Fibroblast of pulmonary artery (primary cell): ENCODE measurements around the gene WDR90.

Experiments
- DNase-seq: peaks from one replicate; pipeline ENCODE4 v3.0.0-alpha.2; 2010; ENCODE audit warnings: low read depth
- H3K4me3 ChIP-seq: replicated peaks from 2 replicates; pipeline ENCODE4 v1.5.1; 2011; ENCODE audit warnings: low read depth, mild to moderate bottlenecking, control low read depth, low read length, moderate library complexity
- TF ChIP-seq, protein P1 (sequence below): IDR thresholded peaks from 2 replicates; pipeline ENCODE4 v1.5.1; 2011; ENCODE audit warnings: mild to moderate bottlenecking, control low read depth, low read length, inconsistent platforms; ENCODE audit errors: missing control alignments

The WDR90 gene

GRCh38 chr16:678858-679813 is 30.0 kb downstream of the WDR90 start:
- TF ChIP-seq, protein P1, sequence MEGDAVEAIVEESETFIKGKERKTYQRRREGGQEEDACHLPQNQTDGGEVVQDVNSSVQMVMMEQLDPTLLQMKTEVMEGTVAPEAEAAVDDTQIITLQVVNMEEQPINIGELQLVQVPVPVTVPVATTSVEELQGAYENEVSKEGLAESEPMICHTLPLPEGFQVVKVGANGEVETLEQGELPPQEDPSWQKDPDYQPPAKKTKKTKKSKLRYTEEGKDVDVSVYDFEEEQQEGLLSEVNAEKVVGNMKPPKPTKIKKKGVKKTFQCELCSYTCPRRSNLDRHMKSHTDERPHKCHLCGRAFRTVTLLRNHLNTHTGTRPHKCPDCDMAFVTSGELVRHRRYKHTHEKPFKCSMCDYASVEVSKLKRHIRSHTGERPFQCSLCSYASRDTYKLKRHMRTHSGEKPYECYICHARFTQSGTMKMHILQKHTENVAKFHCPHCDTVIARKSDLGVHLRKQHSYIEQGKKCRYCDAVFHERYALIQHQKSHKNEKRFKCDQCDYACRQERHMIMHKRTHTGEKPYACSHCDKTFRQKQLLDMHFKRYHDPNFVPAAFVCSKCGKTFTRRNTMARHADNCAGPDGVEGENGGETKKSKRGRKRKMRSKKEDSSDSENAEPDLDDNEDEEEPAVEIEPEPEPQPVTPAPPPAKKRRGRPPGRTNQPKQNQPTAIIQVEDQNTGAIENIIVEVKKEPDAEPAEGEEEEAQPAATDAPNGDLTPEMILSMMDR: no peak
- peak; percentile 48 for DNase-seq
- H3K4me3 ChIP-seq: peak overlapping the region; percentile 57

- peak; percentile 87 for DNase-seq
- H3K4me3 ChIP-seq: peak within 1 kb of the TSS; percentile 77
- TF ChIP-seq, protein P1: no peak
Observed at GRCh38 chr16:679814-680624, 30.9 kb downstream of the WDR90 start, which contains the start of gene STUB1. TSS of gene STUB1 (plus strand) at chr16:680410. CDS start at chr16:680526, 116 bp downstream.

GRCh38 chr16:680625-680945 is 31.4 kb downstream of the WDR90 start:
- TF ChIP-seq, protein P1: no peak
- H3K4me3 ChIP-seq: peak overlapping the region; percentile 77
- no peak for DNase-seq

- peak overlapping the region; percentile 77 for H3K4me3 ChIP-seq
- DNase-seq: peak; percentile 45
- TF ChIP-seq, protein P1: no peak
Observed at GRCh38 chr16:680967-681745, 32.0 kb downstream of the WDR90 start.

GRCh38 chr16:681746-682427 is 32.7 kb downstream of the WDR90 start:
- no peak for DNase-seq
- TF ChIP-seq, protein P1: no peak
- peak overlapping the region; percentile 77 for H3K4me3 ChIP-seq
